Measurements from ENCODE around the gene MCEMP1. TPM values are rescaled to one million over a fixed set of nuclear protein-coding genes. Genes with fewer than 3 reads are reported as not detected.

Gene MCEMP1
- total RNA-seq, 4 donors from 2014 or later = 0.29 to 0.97 TPM; not detected in 2

DNA sequence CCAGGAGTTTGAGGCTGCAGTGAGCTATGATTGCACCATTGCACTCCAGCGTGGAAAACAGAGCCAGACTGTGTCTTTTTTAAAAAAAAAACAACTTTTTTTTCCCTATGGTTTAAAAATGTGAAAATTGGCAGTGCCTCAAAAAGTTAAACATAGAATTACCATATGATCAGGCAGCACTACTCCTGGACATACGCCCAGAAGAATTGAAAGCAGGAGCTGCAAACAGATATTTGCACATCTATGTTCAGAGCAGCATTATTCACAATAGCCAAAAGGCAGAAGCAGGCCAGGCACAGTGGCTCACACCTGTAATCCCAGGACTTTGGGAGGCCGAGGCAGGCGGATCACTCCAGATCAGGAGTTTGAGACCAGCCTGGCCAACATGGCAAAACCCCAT is 11.8 kb upstream of the MCEMP1 start:
- peaks cover 0 to 6% (median 0%) of the 10 kb centered on the region in 3 donors for H3K4me1 ChIP-seq
- no peak overlapping the region for H3K27ac ChIP-seq
- no peaks in the 10 kb centered on the region for H3K36me3 ChIP-seq
- no peak for TF ChIP-seq CTCF (IDR thresholded peaks at IDR 0.05)
- no peak for TF ChIP-seq POLR2A (IDR thresholded peaks at IDR 0.05)
- WGBS, 2 donors = 36 to 41% methylated on average over 4 of the region's 4 CpGs
- no peak overlapping the region for H3K4me3 ChIP-seq
- H3K27me3 ChIP-seq = peaks cover 0 to 61% (median 0%) of the 10 kb centered on the region in 4 donors
- no peaks in the 10 kb centered on the region for H3K9me3 ChIP-seq
- DNase-seq = no peak
- intact Hi-C loops (cut with DNase I) = no loop called here

GRCh38 chr19:7668842-7669241 is 8.0 kb upstream of the MCEMP1 start, which contains the start of gene RETN:
Gene RETN (plus strand): TSS chr19:7669049. CDS start chr19:7669327, 278 bp downstream.
- TF ChIP-seq POLR2A (IDR thresholded peaks at IDR 0.05) = no peak
- TF ChIP-seq CTCF (IDR thresholded peaks at IDR 0.05) = no peak
- no peak within 1 kb of the TSS for H3K27ac ChIP-seq
- intact Hi-C loops (cut with DNase I) = no loop called here
- H3K27me3 ChIP-seq = peaks cover 0 to 82% (median 0%) of the 10 kb centered on the region in 4 donors
- WGBS, 2 donors = 40 to 80% methylated on average over 1 of the region's 9 CpGs
- peaks cover 0 to 11% (median 0%) of the 10 kb centered on the region in 3 donors for H3K4me1 ChIP-seq
- no peaks in the 10 kb centered on the region for H3K36me3 ChIP-seq
- H3K9me3 ChIP-seq = no peaks in the 10 kb centered on the region
- H3K4me3 ChIP-seq = no peak within 1 kb of the TSS
- no peak for DNase-seq

DNA sequence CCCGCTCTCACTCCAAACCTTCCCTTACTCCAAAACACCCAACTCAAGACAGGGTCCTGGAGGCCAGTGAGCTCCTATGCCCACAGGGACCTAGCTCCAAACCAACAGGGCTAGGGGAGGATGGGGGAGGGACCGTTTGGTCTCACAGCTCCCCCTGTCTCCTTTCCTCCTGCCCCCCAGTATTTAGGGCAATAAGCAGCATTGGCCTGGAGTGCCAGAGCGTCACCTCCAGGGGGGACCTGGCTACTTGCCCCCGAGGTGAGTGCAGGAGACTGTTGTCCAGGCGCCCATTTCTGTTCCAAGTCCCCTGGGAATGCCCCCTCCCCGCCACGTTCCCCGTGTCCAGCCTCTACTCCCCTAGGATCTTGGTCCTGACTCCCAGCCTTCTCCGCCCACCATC is 7.2 kb upstream of the MCEMP1 start:
- peaks cover 0 to 80% (median 0%) of the 10 kb centered on the region in 4 donors for H3K27me3 ChIP-seq
- no peak overlapping the region for H3K4me3 ChIP-seq
- DNase-seq = no peak
- 30% methylated on average over 9 of the region's 9 CpGs for WGBS, 2 donors
- peaks cover 0 to 18% (median 0%) of the 10 kb centered on the region in 3 donors for H3K4me1 ChIP-seq
- intact Hi-C loops (cut with DNase I) = no loop called here
- H3K27ac ChIP-seq = no peak overlapping the region
- H3K9me3 ChIP-seq = no peaks in the 10 kb centered on the region
- TF ChIP-seq POLR2A (IDR thresholded peaks at IDR 0.05) = no peak
- TF ChIP-seq CTCF (IDR thresholded peaks at IDR 0.05) = no peak
- no peaks in the 10 kb centered on the region for H3K36me3 ChIP-seq

DNA sequence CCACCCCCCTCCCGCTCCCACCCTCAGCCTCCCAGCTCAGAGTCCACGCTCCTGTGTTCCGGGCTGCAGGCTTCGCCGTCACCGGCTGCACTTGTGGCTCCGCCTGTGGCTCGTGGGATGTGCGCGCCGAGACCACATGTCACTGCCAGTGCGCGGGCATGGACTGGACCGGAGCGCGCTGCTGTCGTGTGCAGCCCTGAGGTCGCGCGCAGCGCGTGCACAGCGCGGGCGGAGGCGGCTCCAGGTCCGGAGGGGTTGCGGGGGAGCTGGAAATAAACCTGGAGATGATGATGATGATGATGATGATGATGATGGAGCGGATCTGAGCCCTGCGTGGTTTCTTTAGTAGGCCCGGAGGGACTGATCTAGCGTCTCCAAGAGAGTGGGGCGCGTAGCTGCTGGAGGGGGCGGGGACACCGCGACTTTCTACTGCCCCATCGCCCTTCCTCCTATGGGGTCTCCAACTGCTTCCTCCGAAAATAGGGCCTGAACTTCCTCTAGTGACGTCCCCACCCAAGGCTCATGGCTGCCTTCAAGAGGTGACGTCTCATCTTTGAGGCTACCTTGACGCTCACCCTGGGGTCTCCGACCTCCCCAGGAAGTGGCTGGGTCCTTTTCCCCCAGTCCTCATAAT is 6.6 kb upstream of the MCEMP1 start:
- intact Hi-C loops (cut with DNase I) = no loop called here
- peaks cover 0 to 17% (median 0%) of the 10 kb centered on the region in 3 donors for H3K4me1 ChIP-seq
- 0 to 11% methylated on average over 1 to 11 of the region's 43 CpGs for WGBS, 2 donors
- no peak for DNase-seq
- peaks cover 0 to 79% (median 0%) of the 10 kb centered on the region in 4 donors for H3K27me3 ChIP-seq
- TF ChIP-seq POLR2A (IDR thresholded peaks at IDR 0.05) (no peak), CTCF (IDR thresholded peaks at IDR 0.05) (no peak)
- no peak overlapping the region for H3K27ac ChIP-seq
- no peaks in the 10 kb centered on the region for H3K9me3 ChIP-seq
- peak overlapping the region in 1 of 4 donors; percentile 30 for H3K4me3 ChIP-seq
- no peaks in the 10 kb centered on the region for H3K36me3 ChIP-seq

DNA sequence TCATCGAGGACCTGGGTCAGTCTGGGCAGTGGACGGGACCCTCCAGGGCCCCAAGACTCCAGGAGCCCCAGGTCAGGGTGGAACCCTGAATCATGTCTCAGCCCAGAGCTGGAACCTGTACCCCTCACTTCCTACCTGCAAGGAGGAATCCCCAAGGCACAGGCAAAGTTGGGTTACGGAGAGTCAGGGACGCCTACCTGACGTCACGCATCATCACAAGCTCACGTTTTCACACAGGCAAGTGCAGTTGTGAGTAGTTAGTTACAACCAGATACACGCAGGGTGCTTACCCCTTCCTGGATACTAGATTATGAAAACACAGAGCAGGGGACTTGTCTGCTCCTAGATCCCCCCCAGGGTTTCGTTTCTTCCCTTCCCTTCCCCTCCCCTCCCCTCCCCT is 6.1 kb upstream of the MCEMP1 start:
- no peaks in the 10 kb centered on the region for H3K36me3 ChIP-seq
- H3K4me1 ChIP-seq = peaks cover 0 to 15% (median 0%) of the 10 kb centered on the region in 3 donors
- DNase-seq = no peak
- H3K4me3 ChIP-seq = no peak overlapping the region
- 4 to 40% methylated on average over 3 of the region's 9 CpGs for WGBS, 2 donors
- intact Hi-C loops (cut with DNase I) = no loop called here
- H3K9me3 ChIP-seq = no peaks in the 10 kb centered on the region
- H3K27me3 ChIP-seq = peaks cover 0 to 83% (median 0%) of the 10 kb centered on the region in 4 donors
- no peak overlapping the region for H3K27ac ChIP-seq
- TF ChIP-seq POLR2A (IDR thresholded peaks at IDR 0.05) = no peak
- TF ChIP-seq CTCF (IDR thresholded peaks at IDR 0.05) = no peak

Data from esophagus squamous epithelium (tissue), 5 donors.